T-helper 1 cell (primary cell): ENCODE results near the gene IGSF3.
"Not testable (repeated sequence)": the region's sequence is repeated elsewhere in the genome, so short reads cannot be mapped to it uniquely, and the experiment has no call there.

ENCODE experiments used
- DNase-seq, 5 donors: peaks; one replicate each; pipeline ENCODE4 v3.0.0-alpha.2; 2012 to 2020

The IGSF3 gene

GRCh38 chr1:116658645-116659044 is 8.9 kb downstream of the IGSF3 start:
- DNase-seq = not testable (repeated sequence)

- DNase-seq = not testable (repeated sequence)
Measured at GRCh38 chr1:116657836-116658235, 9.7 kb downstream of the IGSF3 start.

- no peak for DNase-seq
Measured at GRCh38 chr1:116654351-116654750, 13.2 kb downstream of the IGSF3 start.

GRCh38 chr1:116652598-116652997 is 14.9 kb downstream of the IGSF3 start:
- DNase-seq = not testable (repeated sequence)

GRCh38 chr1:116650781-116651180 is 16.8 kb downstream of the IGSF3 start:
- DNase-seq = not testable (repeated sequence)

- not testable (repeated sequence) for DNase-seq
Measured at GRCh38 chr1:116649041-116649440, 18.5 kb downstream of the IGSF3 start.

GRCh38 chr1:116648325-116648724 is 19.2 kb downstream of the IGSF3 start:
- DNase-seq = not testable (repeated sequence)

GRCh38 chr1:116647186-116647585 is 20.3 kb downstream of the IGSF3 start:
- not testable (repeated sequence) for DNase-seq

- DNase-seq = not testable (repeated sequence)
Measured at GRCh38 chr1:116646673-116647170, 20.8 kb downstream of the IGSF3 start.

GRCh38 chr1:116645802-116646672 is 21.5 kb downstream of the IGSF3 start:
- DNase-seq = not testable (repeated sequence)

GRCh38 chr1:116644993-116645392 is 22.5 kb downstream of the IGSF3 start:
- not testable (repeated sequence) for DNase-seq

GRCh38 chr1:116644096-116644495 is 23.4 kb downstream of the IGSF3 start:
- DNase-seq = not testable (repeated sequence)

GRCh38 chr1:116643281-116643751 is 24.2 kb downstream of the IGSF3 start:
- DNase-seq = not testable (repeated sequence)

- not testable (repeated sequence) for DNase-seq
Measured at GRCh38 chr1:116642311-116643280, 24.9 kb downstream of the IGSF3 start.

- DNase-seq = not testable (repeated sequence)
Measured at GRCh38 chr1:116637583-116637982, 29.9 kb downstream of the IGSF3 start.

- not testable (repeated sequence) for DNase-seq
Measured at GRCh38 chr1:116636584-116636983, 30.9 kb downstream of the IGSF3 start.

GRCh38 chr1:116634386-116634785 is 33.1 kb downstream of the IGSF3 start:
- not testable (repeated sequence) for DNase-seq

GRCh38 chr1:116631996-116632925 is 35.3 kb downstream of the IGSF3 start:
- not testable (repeated sequence) for DNase-seq

GRCh38 chr1:116631554-116631953 is 36.0 kb downstream of the IGSF3 start:
- DNase-seq = not testable (repeated sequence)

GRCh38 chr1:116630057-116630456 is 37.5 kb downstream of the IGSF3 start:
- not testable (repeated sequence) for DNase-seq

GRCh38 chr1:116629441-116629840 is 38.1 kb downstream of the IGSF3 start:
- DNase-seq = not testable (repeated sequence)
